K562 (cell line): Measurements from ENCODE around the gene STEAP1B. TPM values are rescaled to one million over a fixed set of nuclear protein-coding genes. Genes with fewer than 3 reads are reported as not detected.
A peak's percentile ranks its signal among the peaks of the same experiment; 100 is the strongest.

Source experiments
- CBFA2T3 ChIP-seq: fragments of 450-650 bp; IDR thresholded peaks from 2 replicates; pipeline ENCODE4 v1.6.1; 2017
- CREBBP ChIP-seq: IDR thresholded peaks from one replicate; pipeline ENCODE4 v1.6.1; 2012; ENCODE audit warnings: low read depth, mild to moderate bottlenecking, control low read depth, inconsistent platforms, low read length
- ETS2 ChIP-seq: IDR thresholded peaks from 2 replicates; pipeline ENCODE4 v1.6.1; 2016; ENCODE audit warnings: borderline replicate concordance, missing genetic modification characterization, mild to moderate bottlenecking, moderate library complexity, missing compliant biosample characterization; ENCODE audit not compliant: poor library complexity, severe bottlenecking
- FOXK2 ChIP-seq, 2 experiments: fragments of 450-650 bp; IDR thresholded peaks in 1 of 2; conservative IDR thresholded peaks in 1 of 2; 2 replicates each; pipeline ENCODE4 v1.6.1; 2016; ENCODE audit warnings: low read depth in 2 of 2, mild to moderate bottlenecking in 1 of 2
- HDAC3 ChIP-seq: fragments of 450-650 bp; IDR thresholded peaks from 2 replicates; pipeline ENCODE4 v1.6.1; 2018; ENCODE audit warnings: borderline replicate concordance, mild to moderate bottlenecking, moderate library complexity; ENCODE audit not compliant: partially characterized antibody
- KDM1A ChIP-seq, 2 experiments: fragments of 450-650 bp; IDR thresholded peaks; 2 replicates each; pipeline ENCODE4 v1.6.1; 2016; ENCODE audit warnings: mild to moderate bottlenecking in 2 of 2
- MTA1 ChIP-seq: fragments of 450-650 bp; IDR thresholded peaks from 2 replicates; pipeline ENCODE4 v1.6.1; 2017; ENCODE audit warnings: borderline replicate concordance
- MTA3 ChIP-seq: fragments of 450-650 bp; formaldehyde crosslinking; IDR thresholded peaks from 2 replicates; pipeline ENCODE4 v1.6.1; 2017; ENCODE audit warnings: mild to moderate bottlenecking, borderline replicate concordance
- SMARCC2 ChIP-seq: fragments of 450-650 bp; IDR thresholded peaks from 2 replicates; pipeline ENCODE4 v1.6.1; 2017; ENCODE audit warnings: antibody characterized with exemption, moderate library complexity, mild to moderate bottlenecking, low read depth
- STAT5A ChIP-seq: IDR thresholded peaks from 2 replicates; pipeline ENCODE4 v1.6.1; 2012; ENCODE audit warnings: low read length, inconsistent platforms, borderline replicate concordance
- XRCC3 ChIP-seq: fragments of 450-650 bp; IDR thresholded peaks from 2 replicates; pipeline ENCODE4 v1.6.1; 2017; ENCODE audit warnings: mild to moderate bottlenecking, moderate library complexity
- ZBTB5 ChIP-seq: fragments of 450-650 bp; IDR thresholded peaks from 2 replicates; pipeline ENCODE4 v1.6.1; 2017; ENCODE audit warnings: antibody characterized with exemption
- ZEB2 ChIP-seq: fragments of 450-650 bp; IDR thresholded peaks from 2 replicates; pipeline ENCODE4 v1.6.1; 2016
- ZFX ChIP-seq: sonication (generic); formaldehyde crosslinking; IDR thresholded peaks from 2 replicates; pipeline ENCODE4 v1.8.0; 2022; ENCODE audit warnings: mild to moderate bottlenecking, missing genetic modification reagents, moderate library complexity
- ZKSCAN3 ChIP-seq: fragments of 250-450 bp; sonication (Bioruptor Pico); IDR thresholded peaks from 2 replicates; pipeline ENCODE4 v1.4.0; 2020
- ZNF133 ChIP-seq: fragments of 250-450 bp; sonication (Bioruptor Pico); IDR thresholded peaks from 2 replicates; pipeline ENCODE4 v1.4.0; 2020; ENCODE audit warnings: mild to moderate bottlenecking
- ZNF146 ChIP-seq: IDR thresholded peaks from one replicate; pipeline ENCODE4 v1.6.1; 2018; ENCODE audit warnings: missing compliant biosample characterization; ENCODE audit not compliant: unreplicated experiment
- ZNF197 ChIP-seq: fragments of 200-800 bp; sonication (Bioruptor generic); IDR thresholded peaks from 2 replicates; pipeline ENCODE4 v1.6.1; 2016; ENCODE audit warnings: low read depth, missing genetic modification characterization, missing compliant biosample characterization
- ZNF589 ChIP-seq: fragments of 200-800 bp; sonication (Bioruptor generic); IDR thresholded peaks from 2 replicates; pipeline ENCODE4 v1.6.1; 2016; ENCODE audit warnings: low read depth, missing genetic modification characterization, missing compliant biosample characterization
- ZNF609 ChIP-seq: sonication (generic); formaldehyde crosslinking; IDR thresholded peaks from 2 replicates; pipeline ENCODE4 v1.8.1; 2023; ENCODE audit warnings: missing genetic modification reagents, mild to moderate bottlenecking, borderline replicate concordance
- ZNF766 ChIP-seq: fragments of 200-800 bp; sonication (Bioruptor generic); conservative IDR thresholded peaks from 2 replicates; pipeline ENCODE4 v1.6.1; 2016; ENCODE audit warnings: missing genetic modification characterization, missing compliant biosample characterization
- ZNF785 ChIP-seq: fragments of 250-450 bp; sonication (Bioruptor Pico); IDR thresholded peaks from 2 replicates; pipeline ENCODE4 v1.4.0; 2020; ENCODE audit warnings: mild to moderate bottlenecking
- polyA plus RNA-seq, 8 experiments: library from polyadenylated mRNA; depleted of rRNA in 4 of 8; stranded (reverse) in 5 of 8; unstranded in 3 of 8; fragments of >200 nt; fragmentation: Nextera tagmentation in 2 of 8; fragmentation: Illumina TruSeq in 1 of 8; extraction: Ambion mirVana in 2 of 8; extraction: Trizol in 1 of 8; gene quantifications; 2 replicates each; pipeline versions ENCODE4 v1.2.1 to v1.2.3, GENCODE V29; 2011 to 2014; ENCODE audit warnings: inconsistent platforms in 1 of 8, missing spikeins in 1 of 8
- total RNA-seq, 7 experiments: library from RNA; depleted of rRNA in 6 of 7; stranded (reverse); fragments of >200 nt in 6 of 7; fragmentation: Illumina TruSeq in 2 of 7; extraction: Trizol in 2 of 7; gene quantifications; 2 replicates each; pipeline versions ENCODE4 v1.2.1 to v1.2.3, GENCODE V29; 2011 to 2021; ENCODE audit warnings: low replicate concordance in 1 of 7
- TF ChIP-seq, protein P1 (sequence below): sonication (generic); formaldehyde crosslinking; IDR thresholded peaks from 2 replicates; pipeline ENCODE4 v1.9.0; 2022; ENCODE audit warnings: mild to moderate bottlenecking, missing genetic modification reagents

Gene STEAP1B
- total and polyA plus RNA-seq, 9 of the 15 experiments (the other 6 are each of a cell fraction or from before 2014, with no cell fraction given), result 20.0 to 38.5 (median 30.6) TPM

DNA sequence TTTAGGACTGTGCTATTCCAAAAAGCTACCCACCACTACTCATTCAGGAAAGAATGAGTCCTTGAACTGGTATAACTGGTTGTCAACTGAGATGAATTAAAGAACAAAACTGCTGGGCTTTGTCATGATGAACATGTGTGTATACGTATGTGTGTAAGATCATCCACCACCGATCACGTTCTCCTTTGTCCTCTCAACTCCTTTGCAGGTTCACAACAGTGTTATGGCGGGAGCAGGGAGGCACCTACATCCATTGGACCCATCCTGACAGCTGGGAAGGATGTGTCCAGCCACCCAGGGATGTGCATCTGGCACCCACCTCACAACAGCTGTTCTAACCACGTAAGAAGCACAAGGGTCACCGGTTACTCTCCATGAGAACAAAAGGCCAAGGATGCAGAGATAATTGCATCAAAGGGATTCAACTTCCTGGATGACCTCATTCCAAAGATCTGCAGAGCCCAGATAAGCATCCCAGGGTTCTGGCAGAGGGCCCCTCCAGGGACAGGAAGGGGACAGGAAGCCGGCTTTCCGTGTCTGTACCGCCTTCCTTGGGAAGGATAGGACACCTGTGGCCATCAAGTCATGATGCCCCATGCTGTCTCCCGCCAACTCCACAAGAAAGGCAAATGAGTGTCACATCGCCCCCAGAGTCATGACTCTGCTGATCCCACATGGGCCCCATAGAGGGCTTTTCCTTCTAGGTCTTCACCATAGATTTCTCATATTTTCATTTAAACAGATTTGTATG lies 66.1 kb downstream of the STEAP1B start (continued):
- 0 out of 4 replicates have a peak, but pooled peaks of 1 of the 2 experiments have one; percentile 11 for TF ChIP-seq FOXK2 (conservative IDR thresholded peaks at IDR 0.05 in 1 of 2, IDR thresholded peaks at IDR 0.05 in 1 of 2; ENCODE audit: low read depth in 2 of 2)
- TF ChIP-seq ZEB2, result peak; percentile 96
- TF ChIP-seq ZKSCAN3, result no peak
- TF ChIP-seq ZNF766 (CRISPR knock-in tag), result peak; percentile 69; the same call in 1 of the 2 replicates
- TF ChIP-seq XRCC3, result no peak
- no peak for TF ChIP-seq ETS2 (tag)
- TF ChIP-seq SMARCC2, result peak; percentile 87
- peak; percentile 50 for TF ChIP-seq HDAC3
- TF ChIP-seq CREBBP, result no peak
- peak; percentile 77 to 86 for TF ChIP-seq KDM1A (IDR thresholded peaks at IDR 0.05)
- peak; percentile 96 for TF ChIP-seq CBFA2T3
- TF ChIP-seq ZBTB5, result no peak
- peak; percentile 71 for TF ChIP-seq STAT5A
- TF ChIP-seq ZNF589 (CRISPR knock-in tag), result peak; percentile 95
- TF ChIP-seq MTA1, result no peak; the same call in 1 of the 2 replicates
- no peak for TF ChIP-seq ZNF609 (CRISPR knock-in tag)
- TF ChIP-seq ZNF197 (CRISPR knock-in tag), result peak; percentile 89
- no peak for TF ChIP-seq ZNF133 (CRISPR knock-in tag)
- no peak for TF ChIP-seq ZNF785
- TF ChIP-seq ZFX (CRISPR knock-in tag), result 0 out of 2 replicates have a peak, but pooled peaks have one; percentile 34
- peak; percentile 82; the same call in 1 of the 2 replicates for TF ChIP-seq MTA3
- TF ChIP-seq ZNF146, result no peak
- TF ChIP-seq, protein P1, sequence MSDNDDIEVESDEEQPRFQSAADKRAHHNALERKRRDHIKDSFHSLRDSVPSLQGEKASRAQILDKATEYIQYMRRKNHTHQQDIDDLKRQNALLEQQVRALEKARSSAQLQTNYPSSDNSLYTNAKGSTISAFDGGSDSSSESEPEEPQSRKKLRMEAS (CRISPR knock-in tag), result peak; percentile 27; the same call in 1 of the 2 replicates
